HG02798 (cell line): Measurements from ENCODE around the gene TOB2.
"Not testable (repeated sequence)": the region's sequence is repeated elsewhere in the genome, so short reads cannot be mapped to it uniquely, and the experiment has no call there.

Experiments
- ATAC-seq: cut with Tn5 transposase; IDR thresholded peaks from one replicate; pipeline ENCODE4 v1.9.1; 2021; ENCODE audit warnings: mild to moderate bottlenecking; ENCODE audit not compliant: unreplicated experiment, poor library complexity

Gene TOB2

DNA sequence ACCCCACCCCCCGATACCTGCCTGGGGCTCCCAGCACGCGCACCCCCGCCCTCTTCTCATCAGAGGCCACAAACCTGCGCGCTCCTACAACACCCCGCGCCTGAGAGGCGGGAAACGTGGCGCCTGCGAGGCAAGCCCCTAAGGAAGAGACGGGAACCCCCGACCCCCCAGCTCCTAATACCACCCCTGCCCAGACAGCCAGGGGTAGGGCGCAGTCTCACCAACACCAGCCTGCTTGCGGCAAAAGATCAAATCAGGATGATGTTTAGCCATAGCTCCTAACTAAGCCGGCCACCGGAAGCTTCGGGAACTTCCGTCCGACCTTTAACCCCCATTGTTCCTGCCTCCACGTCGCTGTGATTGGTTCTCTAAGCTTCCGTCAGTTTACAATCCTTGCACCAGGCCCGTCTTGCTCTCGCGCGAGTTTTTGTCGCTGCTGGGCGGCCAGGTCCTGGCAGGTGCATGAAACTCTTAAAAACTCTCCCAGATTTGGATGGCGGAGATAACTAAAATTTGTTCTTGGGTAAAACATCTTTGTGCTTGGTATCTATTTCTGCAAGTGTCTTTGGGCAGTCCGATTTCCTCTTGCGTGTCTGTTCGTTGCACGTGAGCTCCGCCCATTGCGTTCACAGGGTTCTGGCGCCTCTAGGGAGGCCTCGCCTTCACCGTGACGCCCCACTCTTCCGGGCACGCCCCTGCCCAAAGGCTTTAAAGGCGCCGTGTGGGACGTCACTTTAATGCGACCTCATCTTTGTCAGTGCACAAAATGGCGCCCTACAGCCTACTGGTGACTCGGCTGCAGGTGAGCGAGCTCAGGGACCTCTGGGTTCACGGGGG lies 22.0 kb upstream of the TOB2 start, which contains the start of the genes ACO2 and PHF5A:
Gene ACO2 (plus strand): TSS at position 737 of the 837 bp plus-strand sequence. CDS start 30 bp downstream, at position 767.
Gene PHF5A (minus strand): TSS at position 312 of the 837 bp plus-strand sequence. CDS start 39 bp downstream, at position 273.
- peak; percentile 91 for ATAC-seq

DNA sequence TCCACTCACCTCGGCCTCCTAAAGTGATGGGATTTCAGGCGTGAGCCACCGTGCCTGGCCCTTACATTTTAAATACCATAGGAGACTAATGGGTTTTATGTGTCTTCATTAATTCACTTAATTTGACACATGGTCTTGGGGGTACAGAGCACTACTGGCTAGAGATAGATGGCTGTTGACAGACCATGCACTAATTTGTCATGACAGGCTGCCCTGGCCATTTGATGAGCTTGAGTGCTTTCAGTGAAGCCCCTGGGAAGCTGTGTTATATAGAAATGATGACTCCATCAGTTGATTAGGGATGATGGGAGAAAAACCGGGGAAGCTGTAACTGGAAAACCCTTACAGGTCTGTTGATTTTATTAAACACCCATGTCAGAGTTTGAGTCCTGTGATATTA lies 15.3 kb upstream of the TOB2 start:
- no peak for ATAC-seq

DNA sequence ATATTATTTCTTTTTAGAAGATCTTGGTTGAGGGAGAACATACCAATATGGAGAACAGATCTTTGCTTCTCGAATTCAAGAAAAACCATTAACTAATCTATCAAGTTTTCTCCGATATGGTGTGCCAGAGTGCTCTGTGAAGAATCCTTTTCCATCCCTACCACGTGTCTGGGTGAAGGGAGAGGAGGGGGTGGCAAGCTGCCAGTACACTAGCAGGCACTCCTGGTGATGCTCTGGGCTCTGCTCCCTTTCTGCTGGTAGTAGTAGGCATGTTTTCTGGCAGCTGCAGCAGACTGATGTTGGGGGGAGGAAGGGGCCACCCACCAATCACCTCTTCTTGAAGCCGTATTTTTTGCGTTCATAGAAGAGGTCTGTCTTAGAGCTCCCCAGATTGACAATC lies 13.5 kb upstream of the TOB2 start:
- ATAC-seq: not testable (repeated sequence)

DNA sequence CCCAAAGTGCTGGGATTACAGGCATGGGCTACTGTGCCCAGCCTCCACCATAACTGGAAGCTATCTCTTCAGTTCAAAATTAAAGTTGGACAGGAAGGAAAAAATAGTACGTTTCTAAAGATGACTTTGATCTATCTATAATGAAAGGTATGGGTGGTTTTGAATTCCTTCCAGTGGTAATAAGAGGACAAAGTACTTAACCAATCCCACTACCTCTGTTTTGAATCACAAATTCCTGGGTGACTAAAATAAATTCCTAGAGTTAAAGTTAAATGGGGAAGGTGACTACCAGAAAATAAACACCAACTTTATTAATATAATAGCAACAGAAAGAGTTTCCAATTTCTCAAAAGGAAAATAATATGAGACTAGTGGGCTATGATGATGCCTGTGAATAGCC lies 12.8 kb upstream of the TOB2 start:
- ATAC-seq: no peak

DNA sequence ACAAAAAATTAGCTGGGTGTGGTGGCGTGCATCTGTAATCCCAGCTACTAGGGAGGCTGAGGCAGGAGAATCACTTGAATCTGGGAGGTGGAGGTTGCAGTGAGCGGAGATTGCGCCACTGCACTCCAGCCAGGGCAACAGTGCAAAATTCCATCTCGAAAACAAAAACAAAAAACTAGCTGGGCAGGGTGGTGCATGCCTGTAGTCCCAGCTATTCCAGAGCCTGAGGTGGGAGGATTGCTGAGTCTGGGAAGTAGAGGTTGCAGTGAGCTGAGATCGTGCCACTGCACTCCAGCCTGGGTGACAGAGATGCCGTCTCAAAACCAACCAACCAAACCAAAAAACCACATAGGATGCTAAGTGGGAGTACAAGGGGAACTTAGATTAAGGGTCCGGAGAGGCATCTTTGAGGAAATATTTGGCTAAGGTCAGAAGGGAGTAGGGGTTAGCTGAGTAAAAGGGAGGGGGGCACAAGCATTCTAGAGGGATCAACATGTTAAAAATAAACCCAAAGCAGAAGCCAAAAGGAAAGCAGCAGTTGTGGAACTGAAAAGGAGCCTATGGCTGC lies 11.6 kb upstream of the TOB2 start:
- ATAC-seq: no peak

DNA sequence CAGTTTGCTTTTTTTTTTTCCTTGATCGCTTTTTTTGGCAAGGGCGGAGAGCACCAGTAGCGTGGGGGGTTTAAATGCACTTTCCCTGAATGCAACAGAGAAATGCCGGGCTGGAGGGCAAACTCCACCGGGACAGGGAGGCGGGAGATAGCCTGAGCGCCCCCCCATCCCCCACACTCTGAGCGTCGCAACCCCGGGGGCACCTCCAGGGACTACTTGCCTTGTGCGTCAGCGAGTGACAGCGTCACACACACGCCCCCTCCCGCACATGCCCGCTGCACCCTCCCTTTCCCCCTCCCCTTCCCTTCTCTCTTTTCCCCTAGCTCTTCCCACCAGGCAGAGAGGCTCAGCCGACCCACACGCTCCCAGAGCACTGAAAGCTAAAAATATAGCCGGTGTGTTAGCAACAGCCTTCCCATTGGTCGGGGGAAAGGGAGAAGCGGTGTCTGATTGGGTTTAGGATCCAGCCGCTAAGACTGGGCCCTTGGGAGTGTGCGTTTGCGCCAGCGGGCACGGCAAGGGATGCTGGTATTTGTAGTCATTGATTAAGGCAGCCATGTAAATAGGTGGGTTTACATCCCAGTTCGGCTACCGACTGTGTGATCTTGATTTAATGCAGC lies 1.7 kb upstream of the TOB2 start:
- peak; percentile 48 for ATAC-seq

DNA sequence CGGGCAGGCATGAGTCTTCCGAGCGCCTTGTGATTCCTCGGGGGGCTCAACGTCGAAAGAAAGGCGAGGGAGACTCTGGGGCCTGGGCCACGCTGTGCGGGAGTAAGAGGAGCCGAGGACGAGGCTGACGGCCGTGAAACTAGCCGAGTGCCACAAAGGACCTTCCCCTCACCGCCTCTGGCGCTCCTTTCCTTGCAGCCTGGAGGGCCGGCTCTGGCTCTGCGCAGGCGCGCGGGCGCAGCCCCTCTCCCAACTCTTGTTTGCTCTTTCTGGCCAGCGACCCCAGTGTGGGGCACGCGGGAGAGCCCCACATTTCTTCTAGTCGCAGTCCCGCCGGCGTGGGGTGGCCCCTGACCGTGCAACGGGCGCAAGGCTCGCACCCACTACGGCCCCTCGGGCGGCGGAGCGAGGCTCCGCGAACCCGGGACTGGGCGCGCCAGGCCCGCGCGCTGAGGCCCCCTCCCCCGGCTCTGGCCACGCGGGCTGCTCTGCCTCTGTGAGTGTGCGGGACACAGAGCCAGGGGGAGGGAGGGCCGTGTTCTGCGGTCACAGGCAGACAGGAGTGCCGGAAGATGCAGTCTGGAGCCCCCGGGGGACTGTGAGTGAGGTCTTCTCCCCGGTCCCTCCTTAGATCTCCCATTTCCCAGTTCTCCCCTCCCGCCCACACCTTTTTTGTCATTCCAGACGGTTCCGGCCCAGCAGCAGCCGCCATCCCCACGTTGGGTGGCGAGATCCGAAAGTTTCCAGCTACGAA lies 1.0 kb upstream of the TOB2 start:
- ATAC-seq: no peak

DNA sequence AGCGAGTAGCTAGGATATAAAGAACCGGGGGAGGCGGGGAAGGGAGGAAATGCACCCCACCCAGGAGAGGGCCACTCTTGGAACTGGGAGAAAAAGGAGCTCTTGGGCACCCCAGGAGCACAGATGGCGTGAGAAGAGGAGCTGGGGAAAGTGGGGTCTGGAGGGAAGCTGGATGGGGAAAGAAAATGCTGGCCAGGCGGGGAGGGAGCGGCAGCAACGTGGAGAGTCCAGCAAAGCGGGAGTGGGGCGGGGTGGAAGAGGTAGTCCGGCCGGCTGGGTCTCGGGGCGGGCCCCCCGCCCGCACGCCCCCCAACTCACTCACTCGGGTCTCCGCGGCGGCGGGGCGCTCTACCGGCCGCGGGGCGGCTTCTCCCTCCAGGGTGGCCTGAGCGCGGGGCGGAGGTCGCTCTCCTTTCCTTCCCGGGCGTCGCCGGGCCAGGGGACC lies 522 bp downstream of the TOB2 start:
- ATAC-seq: no peak

DNA sequence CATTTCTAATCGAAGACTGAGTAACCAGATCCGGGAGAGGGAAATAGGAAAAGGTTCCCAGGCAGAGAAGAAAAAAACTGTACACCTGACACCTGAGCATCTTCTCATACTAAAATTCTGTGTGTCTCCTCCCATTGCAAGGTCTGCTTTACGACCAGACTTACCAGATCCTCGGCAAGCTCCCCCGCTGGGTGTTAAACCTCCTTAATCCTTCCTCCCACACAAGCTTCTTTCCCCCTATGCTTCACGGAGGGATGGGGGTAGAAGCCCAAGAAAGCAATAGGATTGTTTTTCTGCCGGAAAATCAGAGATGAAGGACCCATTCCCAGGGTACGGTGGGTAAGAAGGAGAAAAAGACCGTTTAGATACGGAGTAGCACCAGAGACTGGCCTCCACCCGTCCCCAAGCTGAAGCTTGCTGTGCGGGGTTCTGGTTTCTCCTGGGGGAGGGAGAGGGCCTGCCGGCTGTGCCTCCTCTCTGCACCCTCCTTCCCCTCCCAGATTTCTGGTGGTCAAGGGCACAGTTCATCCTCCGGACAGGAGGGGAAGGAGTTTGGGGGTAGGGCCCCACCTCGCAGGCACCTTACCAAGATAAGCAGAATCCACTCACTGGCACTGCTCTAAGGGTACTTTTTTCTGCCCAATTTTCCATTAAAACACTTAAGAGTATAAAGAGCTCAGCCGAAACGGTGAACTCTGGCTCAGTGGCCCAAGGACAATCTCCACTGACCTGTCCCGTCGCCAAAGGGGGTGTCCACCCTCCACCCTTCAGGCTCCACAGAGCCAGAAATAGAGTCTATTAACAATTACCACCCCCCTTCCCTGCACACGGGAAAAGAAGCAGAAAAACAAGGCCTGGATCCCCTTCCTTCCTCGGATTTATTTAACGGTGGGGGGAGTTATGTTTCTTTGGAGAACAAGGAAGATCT lies 1.2 kb downstream of the TOB2 start:
- no peak for ATAC-seq

DNA sequence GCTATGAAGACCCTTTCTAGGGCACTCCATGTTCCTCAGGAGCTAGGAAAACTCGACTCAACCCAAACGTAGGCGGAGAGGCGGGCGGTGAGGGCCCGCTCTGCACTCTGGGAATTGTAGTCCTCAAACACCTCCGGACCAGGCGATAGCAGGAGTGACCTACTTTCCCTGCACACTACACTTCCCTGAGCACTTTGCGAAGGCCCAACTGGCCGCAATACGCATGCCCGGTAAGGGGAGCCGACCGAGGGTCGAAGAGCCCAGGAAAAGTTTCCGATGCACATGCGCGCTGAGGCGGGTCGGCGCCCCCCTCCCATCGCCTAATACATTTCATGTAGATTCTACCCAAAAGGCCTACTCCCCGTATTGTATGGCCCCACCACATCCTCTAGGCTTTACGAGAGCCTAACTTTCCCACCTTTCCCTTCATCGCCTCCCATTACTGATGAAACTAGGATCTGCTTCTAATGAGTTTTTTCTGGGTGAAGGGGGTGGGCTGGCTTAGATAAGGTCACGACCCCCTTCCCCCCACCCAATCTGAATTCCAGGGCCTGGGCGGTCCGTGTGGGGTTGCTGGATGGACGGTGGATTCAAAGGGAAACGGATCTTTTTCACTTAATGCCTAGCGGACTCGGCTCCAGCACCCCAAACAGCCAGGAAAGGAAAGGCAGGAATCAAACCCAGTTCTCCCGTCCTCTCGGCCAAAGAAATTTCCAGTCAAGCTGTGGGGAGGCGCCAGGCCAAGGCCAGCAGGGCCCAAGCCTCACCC lies 2.1 kb downstream of the TOB2 start:
- peak; percentile 59 for ATAC-seq

DNA sequence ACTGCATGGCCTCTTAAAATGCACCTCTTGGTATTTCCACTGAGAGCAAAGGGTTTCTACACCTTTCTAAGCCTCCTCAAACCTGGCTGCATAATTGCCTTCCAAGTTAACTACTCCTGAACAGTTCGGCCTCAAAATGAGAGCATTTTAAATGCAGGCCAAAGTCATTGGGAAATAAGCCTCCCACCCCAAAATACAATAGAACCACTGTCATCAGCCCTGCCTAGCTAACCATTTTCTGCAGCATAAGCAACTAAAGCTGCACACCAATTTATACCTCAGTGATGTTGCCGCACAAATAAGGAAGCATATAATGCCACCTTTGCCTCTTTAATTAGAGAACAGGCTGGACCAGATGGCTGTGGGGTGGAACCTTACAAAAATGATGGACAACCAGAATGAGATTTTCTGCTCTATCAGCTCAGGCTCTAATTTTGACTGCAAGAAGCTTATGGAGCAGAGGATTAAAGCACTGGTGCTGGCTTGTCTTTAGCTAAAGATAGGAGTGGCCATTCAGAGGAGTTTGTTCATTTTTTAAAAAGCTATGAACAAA lies 4.3 kb downstream of the TOB2 start:
- ATAC-seq: no peak

DNA sequence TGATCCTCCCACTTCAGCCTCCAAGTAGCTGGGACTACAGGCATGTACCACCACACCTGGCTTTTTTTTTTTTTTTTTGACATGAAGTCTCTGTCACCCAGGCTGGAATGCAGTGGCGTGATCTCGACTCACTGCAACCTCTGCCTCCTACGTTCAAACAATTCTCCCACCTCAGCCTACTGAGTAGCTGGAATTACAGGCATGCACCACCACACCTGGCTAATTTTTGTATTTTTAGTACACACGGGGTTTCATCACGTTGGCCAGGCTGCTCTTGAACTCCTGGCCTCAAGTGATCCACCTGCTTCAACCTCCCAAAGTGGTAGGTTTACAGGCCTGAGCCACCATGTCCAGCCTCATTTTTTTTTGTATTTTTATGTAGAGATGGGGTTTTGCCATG lies 6.1 kb downstream of the TOB2 start:
- ATAC-seq: not testable (repeated sequence)

DNA sequence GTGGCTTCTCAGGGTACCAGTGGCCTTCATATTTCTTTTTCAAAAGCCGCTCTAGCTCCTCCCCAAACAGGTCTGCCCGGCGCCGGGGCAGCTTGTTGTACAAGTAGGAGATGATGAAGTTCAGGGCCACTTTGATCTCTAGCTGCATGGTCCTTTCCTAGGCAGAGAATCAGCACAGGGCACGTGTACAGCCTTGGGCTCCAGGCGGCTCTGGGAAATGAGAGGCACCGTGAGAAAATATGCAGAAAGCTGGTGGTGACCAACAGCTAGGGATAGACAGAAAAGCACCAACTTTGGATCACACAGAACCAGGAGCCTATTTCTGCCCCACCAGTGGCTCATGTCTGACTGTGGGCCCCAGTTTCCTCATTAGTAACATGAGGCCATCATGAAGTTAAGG lies 9.4 kb downstream of the TOB2 start:
- ATAC-seq: no peak

DNA sequence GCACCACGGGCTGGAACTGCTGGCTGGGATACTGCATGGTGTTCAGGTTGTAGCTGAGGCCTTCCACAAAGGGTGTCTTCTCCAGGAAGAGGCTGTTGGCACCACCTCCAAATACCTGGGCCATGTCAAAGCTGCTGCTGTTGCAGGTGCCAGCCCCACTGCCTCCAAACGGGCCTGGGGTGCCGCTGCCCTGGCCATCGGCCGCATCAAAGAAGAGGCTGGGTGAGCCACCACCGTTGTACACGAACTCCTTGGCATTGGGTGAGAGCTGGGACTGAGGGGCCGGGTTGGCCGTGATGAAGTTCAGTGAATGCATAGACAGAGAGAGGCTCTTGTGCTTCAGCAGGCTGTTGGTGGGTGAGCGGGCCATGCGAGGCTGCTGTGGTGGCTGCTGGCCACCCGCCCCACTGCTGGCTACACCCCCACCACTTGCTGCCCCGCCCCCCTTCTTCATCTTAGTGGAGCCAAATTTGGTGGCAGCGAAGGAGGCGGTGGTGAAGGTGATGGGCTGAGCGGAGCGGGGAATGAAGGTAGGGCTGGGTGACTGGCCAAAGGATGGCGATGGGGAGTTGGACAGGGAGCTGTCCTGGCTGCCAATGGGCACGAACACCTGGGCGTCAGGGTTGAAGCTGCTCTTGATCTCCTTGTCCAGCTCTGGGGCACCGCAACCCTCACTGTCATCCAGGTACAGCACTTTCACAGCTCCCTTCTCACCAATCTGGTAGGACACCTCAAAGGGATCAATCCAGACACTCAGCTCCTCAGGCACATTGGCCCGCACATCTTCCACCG lies 10.1 kb downstream of the TOB2 start:
- ATAC-seq: no peak

DNA sequence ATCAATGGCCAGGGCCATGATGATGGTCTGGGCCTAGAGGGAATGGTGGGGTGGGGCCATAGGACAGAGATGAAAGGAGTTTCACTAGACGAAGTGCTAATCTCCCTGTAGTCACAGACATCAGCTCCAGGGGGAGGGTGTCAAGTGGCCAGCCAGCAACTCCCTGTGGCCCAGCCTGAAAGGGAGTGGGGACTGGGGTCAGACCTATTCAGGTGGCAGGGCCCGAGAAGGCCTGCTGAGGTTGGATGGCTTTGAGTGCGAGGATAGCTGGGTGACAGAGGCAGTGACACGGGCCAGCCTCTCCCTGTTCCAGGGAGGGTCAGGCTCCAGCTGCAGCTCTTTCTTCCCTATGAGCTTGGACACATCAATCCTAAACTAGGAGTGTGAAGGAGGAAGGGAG lies 11.0 kb downstream of the TOB2 start:
- ATAC-seq: no peak

DNA sequence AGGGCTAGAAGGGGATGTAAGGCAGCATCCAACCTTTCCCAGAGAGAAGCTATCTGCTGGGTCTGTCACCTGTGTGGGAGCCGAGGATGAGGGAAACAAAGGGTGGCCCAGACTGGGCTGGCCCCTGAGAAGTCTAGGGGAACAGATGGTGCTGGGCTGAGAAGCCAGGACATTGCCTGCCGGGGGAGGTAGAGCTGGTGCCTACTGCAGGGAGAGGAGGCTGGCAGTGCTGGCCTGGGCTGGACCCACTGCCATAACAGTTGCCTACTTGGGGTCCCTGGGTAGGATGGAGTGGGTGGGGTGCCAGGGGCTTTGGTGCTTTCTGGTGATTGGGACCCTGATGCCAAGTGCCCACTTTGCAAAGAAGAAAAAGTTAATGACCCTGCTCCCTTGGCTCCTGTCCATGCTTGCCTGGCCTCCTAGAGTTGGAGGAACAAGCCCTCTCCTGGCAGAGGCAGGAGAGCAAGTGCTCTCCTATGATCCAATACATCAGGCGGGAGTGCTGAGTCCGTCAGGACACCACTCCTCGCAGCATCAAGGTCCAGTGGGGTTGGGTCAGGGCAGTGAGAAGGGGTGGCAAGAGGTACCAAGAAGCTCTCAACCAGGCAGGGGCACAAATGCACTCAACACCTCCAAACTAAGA lies 12.1 kb downstream of the TOB2 start:
- not testable (repeated sequence) for ATAC-seq

DNA sequence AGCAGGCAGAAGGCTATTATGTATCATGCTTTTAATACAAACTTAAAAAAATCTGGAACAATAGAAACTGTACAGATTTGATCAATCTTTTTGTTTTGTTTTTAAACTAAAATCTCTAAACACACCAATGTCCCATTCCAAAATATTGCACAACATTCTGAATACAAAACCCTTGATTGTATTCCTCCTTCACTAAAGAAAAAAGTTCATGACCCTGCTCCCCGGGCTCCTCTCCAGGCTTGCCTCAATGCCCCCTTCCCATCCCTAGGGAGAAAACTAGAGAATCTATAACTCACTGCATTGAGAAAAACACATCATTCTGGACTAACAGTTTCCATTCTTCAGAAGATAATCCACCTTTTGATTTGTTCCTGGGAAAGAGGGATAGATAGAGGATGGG lies 13.1 kb downstream of the TOB2 start:
- not testable (repeated sequence) for ATAC-seq
